D721Med (cell line): ENCODE measurements around the gene SLC5A10.

Experiments
- DNase-seq: peaks from one replicate; pipeline ENCODE4 v3.0.0; 2011; ENCODE audit warnings: low spot score; ENCODE audit not compliant: insufficient read length
- FAIRE-seq: peaks from 2 replicates; lab custom pipeline; 2011; peaks lifted over from hg19 to GRCh38; lab: Jason Lieb, UNC
- TF ChIP-seq, protein P1 (sequence below): IDR thresholded peaks from 2 replicates; pipeline ENCODE4 v1.5.1; 2012; ENCODE audit warnings: mild to moderate bottlenecking, control low read depth; ENCODE audit not compliant: insufficient read depth; ENCODE audit errors: missing control alignments

Gene SLC5A10

DNA sequence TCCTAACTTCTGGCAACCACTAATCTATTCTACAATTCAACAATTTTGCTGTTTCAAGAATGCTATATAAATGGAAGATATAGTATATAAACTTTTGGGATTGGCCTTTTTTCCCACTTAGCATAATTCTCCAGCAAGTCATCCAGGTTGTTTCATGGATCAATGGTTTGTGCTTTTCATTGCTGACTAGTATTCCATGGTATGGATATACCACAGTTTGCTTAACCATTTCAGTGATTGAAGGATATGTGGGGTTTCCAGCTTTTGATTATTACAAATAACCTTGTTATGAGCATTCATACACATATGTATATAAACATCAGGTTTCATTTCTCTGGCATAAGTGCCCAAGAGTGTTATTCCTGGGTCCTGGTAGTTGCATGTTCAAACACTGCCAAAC, 54.7 kb downstream of the SLC5A10 start:
- FAIRE-seq = no peak
- TF ChIP-seq, protein P1, sequence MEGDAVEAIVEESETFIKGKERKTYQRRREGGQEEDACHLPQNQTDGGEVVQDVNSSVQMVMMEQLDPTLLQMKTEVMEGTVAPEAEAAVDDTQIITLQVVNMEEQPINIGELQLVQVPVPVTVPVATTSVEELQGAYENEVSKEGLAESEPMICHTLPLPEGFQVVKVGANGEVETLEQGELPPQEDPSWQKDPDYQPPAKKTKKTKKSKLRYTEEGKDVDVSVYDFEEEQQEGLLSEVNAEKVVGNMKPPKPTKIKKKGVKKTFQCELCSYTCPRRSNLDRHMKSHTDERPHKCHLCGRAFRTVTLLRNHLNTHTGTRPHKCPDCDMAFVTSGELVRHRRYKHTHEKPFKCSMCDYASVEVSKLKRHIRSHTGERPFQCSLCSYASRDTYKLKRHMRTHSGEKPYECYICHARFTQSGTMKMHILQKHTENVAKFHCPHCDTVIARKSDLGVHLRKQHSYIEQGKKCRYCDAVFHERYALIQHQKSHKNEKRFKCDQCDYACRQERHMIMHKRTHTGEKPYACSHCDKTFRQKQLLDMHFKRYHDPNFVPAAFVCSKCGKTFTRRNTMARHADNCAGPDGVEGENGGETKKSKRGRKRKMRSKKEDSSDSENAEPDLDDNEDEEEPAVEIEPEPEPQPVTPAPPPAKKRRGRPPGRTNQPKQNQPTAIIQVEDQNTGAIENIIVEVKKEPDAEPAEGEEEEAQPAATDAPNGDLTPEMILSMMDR = no peak
- no peak for DNase-seq

DNA sequence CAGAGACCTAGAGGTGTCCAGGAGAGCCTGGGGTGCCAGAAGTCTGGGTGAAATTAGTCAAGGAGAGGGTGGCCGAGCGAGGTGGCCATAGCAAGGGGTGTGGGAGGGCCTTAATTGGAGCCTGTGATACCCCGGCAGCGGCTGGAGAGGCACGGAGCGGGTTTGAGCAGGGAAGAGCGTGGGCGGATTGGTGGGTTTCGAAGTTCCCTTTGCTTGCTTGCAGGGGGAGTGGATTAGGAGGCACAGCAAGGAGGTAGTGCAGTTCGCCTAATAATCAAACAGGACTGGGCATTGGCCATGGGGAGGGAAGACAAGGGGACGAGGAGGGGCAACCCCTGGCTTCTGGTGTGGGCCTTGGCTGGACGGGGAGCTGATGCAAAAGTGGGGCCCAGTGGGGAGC, 58.0 kb downstream of the SLC5A10 start:
- DNase-seq (no peak), FAIRE-seq (no peak)
- TF ChIP-seq, protein P1 = no peak

DNA sequence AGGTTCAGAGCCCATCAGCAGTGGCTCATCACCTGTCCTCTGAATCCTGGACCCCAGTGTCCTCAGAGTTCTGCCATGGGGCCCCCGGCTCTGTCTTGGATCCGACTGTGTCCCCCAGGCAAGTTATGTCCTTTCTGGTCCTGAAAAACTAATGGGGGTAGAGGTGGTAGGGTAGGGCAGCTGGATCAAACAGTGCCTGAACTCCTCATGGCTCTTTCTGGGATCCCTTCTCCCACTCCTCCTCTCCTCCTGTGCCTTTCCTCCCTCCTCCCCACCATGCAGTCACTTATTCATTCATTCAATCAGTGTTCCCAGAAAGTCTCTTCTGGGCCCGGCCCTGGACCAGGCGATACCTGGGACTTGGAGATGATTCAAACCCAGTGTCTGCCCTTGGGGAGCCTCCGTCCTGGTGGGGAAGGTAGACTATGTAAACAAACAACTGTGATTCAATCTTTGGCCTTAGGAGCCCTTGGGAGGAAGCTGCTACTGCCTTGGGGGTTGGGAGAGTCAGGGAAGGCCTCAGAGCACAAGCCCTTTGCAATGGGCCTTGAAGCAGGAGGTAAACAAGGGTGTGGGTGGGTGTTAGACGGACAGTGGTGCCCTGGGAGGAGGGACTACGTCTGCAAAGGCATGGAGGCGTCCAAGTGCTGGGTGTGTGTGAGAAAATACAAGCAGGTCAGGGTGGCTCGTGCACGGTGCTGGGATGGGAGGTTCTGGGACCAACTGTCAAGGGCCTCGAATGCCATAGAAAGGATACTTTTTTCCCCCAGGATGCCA, 59.0 kb downstream of the SLC5A10 start:
- FAIRE-seq (no peak), DNase-seq (no peak)
- TF ChIP-seq, protein P1 = no peak

- FAIRE-seq = no peak
- TF ChIP-seq, protein P1 = no peak
Observed at GRCh38 chr17:19011581-19011980, 59.6 kb downstream of the SLC5A10 start.

DNA sequence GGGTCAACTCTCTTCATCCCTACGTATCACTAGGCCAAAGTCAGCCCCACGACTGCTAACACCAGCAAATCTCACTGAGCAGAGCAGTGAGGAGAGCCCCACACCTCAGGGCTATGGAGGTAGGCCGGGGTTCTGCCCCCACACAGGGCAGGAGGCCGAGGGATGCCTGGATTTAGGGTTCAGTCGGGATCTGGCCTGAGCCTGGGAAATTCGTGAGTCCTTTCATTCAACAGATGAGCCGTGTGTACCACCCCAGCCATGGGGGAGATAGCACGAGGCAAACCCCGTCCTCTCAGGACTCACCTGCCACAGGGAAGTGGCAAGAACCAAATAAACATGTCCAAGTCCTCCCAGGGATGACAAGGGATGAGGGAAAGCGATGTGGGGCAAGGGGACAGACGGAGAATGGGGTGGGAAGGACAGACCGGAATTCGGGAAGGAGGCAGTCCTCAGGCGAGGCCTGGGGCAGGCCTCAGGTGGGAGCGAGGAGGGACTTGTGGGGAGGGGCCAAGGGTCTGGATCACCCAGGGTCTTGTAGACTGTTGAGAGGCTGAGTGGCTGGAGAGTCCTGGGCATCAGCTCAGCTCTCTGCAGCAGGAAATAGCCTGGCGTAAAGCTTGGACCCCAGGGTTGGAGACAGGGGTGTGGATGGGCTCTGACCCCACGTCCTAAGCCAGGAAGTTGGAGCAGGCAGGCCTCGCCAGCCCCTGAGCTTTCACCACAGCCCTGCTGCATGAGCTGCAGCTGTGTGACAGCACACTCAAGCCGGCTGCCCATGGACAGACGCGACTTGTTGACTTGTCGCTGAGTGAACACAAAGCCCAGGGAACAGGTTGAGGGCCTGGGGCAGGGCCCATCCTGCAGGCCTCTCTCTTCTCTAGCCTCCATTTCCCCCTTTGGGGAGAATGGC, 60.5 kb downstream of the SLC5A10 start:
- DNase-seq (no peak), FAIRE-seq (no peak)
- TF ChIP-seq, protein P1 = no peak

More at GRCh38 chr17:19011581-19011980, 59.6 kb downstream of the SLC5A10 start:
- no peak for DNase-seq

DNA sequence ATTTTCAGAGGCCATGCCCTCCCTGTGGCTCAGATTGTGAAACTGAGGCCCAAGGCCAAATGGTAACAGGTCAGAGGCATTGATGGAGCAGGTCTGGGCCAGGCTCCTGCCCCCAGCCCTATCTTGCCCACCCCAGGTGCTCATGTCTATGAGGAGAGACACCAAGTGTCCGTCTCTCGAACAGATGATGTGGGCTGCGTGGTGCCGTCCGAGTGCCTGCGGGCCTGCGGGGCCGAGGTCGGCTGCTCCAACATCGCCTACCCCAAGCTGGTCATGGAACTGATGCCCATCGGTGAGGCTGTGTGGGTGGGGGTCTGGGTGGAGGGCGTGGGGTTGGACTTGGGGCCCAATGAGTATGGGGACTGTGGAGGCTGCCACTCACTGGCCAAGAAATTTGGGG, 61.3 kb downstream of the SLC5A10 start:
- FAIRE-seq = no peak
- no peak for DNase-seq

More for the DNA sequence above, 61.3 kb downstream of the SLC5A10 start:
- TF ChIP-seq, protein P1 = no peak
